Ammon's horn (tissue), 1 donor: ENCODE measurements around the gene CHGA.

Source experiments
- DNase-seq: peaks from one replicate; pipeline ENCODE4 v3.0.0-alpha.2; 2016; ENCODE audit warnings: low spot score

Gene CHGA

DNA sequence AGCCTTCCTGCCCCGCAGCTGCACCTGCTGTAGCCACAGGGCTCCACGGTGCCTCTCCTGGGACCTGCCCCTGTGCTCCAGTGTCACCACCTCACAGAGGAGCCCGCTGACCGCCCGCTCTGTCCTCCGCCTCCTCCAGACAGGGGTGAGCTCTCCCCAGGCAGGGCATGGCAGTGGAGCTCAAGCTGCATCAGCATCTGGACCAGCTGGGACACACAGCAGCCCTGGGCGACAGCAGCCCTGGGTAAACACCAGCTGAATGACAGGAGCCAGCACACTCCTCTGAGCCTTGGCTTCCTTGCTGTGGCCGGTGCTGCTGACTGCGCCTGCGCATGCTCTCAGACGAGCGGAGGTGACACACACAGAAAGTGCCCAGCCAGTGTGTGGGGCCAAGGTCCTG is 22.0 kb downstream of the CHGA start:
- DNase-seq, result no peak

DNA sequence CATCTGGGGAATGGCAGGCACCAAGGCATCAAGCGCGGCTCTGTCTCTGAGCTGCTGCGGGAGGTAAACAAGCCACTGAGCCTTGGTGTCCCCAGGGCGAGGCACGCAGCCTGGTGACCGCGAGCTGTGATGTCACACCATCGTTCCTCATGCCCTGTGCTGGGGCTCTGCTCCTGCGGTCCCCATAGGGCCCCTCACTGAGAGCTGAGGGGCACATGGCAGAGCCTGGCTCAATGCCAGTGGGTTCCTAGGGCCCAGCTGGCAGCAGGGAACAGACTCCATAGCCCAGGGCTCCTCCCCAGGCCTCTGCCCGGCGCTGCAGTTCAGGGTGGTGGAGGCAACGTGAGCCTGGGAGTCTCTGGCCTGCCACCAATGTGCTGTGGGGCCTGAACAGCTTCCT is 22.6 kb downstream of the CHGA start:
- no peak for DNase-seq

DNA sequence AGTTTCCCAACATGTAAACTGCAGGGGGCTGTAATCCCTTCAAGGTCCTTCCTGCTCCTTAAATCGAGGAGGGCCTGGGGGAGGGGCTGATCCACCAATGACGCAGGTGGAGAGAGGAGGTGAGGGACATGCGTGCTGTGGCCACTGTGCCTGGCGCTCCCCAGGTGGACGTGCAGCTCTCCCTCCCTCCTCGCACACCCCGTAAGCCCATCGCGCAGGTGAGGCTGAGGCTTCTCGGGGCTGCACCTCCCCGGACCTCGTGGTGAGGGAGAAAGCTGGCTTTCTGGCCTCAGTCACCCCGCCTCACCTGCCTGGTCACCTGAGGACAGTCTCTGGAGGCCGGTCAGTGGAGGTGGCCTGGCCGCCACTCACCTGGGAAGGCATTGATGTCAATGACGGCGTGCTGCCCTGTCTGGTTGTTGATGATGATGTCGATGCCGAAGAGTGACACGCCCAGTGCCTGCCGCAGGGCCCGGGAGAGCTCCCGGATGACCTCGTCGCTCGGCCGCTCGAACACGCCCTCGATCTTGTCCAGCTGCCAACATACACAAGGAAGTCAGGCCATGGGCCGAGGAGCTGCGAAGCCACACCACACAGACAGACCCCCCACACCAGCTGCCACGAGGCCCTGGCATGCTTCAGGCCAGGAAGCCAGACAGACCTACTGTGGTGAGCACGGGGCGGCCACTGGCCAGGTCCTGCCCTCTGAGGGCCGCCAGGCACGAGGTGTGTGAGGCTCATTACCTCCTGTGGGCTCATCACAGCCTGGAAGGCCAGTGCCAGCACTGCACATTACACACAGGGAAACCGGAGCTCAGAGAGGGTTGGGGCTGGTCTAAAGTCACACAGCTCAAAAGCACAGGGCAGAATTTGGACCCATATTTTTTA is 23.3 kb downstream of the CHGA start:
- no peak for DNase-seq

DNA sequence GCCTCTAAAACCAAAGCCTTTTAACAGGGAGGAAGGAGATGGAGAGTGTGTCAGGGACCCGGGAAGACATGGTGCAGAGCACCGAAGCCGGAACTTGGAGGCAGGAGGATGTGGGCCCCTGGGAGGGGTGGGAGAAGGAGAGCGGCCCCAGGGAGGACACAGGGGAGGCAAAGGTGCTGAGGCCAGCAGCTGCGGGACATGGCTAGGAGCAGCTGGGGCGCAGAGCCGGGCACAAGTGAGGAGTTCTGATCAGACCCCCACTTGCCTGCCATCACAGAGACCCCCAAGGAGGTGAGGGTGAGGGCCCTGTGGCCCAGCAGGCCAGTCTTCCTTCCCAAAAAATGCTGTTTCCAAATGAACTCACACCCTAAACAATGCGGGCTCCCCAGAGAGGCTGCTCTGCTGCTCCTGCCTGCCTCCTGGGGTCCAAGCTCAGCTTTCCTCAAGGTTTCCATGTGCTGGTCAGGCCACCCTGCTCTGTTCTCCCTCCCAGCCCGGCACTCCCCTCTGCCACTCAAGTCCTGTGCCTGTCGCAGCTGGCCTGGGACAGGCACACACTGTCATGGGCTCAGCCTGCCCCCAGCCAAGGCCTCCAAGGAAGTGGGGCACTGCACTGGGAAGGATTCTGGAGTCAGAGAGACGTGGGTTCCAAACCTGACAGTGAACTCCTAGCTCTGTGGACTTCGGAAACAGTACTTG is 24.0 kb downstream of the CHGA start:
- no peak for DNase-seq

DNA sequence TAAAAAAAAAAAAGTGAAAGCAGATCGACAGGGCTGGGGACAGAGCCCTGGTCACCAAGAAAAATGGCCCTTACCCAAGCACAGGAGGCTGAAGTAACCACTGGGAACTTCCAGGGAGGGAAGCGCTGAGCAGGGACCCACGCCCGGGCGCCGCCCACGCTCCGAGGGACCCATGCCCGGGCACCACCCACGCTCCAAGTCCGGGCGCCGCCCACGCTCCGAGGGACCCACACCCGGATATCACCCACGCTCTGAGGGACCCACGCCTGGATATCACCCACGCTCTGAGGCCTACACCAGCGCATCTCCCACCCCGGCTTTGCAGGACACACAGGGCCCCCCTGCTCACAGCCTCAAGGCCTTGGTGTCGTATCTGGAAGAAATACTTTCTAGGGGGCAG is 25.7 kb downstream of the CHGA start:
- no peak for DNase-seq

DNA sequence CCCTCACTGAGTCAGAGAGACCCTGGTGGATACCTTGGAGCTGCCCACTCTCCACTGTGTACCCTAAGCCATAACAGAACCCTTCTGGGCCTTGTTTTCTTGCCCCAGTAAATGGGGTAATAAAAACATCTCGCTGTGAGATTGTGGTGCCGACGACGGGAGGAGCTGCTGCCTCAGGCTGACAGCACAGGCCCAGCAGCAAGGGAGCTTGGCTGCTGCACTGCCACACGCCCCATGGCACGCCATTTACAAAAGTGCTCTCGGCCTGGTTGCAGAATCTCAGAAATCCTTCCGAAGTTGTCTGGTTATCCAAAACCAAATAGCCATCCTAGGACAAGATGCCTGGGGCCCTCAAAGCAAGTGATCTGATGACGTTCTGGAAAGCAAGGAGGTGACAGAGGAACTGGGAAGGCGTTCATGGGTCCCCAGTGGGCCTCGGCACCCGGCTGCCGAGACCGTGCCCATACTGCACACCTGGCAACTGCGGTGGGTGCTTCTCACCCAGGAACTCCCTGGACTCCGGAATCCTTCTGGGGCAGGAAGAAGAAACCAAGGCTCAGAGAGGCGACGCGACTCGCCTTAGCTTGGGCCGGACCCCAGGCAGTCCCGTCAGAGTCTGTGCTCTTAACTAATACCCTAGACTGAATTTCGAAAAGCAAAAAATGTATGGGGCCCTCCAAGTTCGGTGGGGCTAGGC is 26.7 kb downstream of the CHGA start:
- no peak for DNase-seq

DNA sequence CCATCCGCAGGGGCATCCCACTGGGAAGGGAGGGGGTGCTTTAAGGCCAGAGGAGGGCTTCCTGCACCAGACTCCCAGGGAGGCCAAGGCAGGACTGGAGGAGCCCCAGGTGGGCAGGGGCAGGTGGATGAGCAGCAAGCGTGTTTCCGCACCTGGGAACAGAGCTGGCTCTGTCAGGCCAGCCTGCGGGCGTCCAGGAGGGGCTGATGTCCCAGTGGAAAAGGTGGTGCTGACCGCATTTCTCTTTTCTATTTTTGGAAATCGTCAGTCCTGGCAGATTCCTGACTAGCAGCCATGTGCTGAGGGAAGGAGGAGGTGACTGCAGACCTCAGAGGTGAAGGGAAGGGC is 27.2 kb downstream of the CHGA start:
- DNase-seq, result no peak

DNA sequence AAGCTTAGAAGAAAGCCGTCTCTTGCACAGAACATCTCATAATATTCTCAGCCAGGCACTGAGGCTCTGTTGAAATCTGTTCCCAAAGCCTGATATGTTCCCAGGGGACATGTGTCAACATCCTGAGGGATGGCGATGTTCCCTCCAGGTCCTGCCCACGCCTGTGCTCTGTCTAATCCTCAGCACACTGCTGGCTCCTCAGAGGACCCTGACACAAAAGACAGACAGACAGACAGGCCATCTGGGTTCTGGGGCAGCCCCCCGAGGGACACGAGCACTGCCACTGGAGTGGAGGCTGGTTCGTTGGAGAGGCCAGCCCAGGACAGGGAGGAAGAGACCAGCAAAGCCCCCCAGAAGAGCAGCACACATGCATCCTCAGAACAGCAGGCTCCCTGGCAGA is 27.8 kb downstream of the CHGA start:
- DNase-seq, result peak; percentile 36

DNA sequence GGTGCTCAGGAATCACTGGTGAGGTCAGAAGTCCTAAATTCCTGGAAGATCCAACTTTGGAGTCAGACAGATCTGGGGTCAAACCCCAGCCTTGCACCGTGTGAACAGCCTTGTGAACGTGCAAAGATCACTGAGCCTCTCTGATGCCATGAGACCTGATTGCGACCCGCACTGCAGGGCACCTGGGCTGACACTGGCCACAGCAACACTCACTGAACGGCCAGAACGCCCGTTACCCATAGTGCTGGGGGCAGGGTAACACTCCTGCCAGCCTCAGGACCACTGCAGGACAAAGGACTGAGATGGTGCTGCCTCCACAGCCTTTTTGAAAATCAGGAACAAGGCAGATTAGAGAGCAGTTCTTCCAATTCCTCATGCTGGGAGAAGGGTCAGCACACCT is 28.3 kb downstream of the CHGA start:
- no peak for DNase-seq

DNA sequence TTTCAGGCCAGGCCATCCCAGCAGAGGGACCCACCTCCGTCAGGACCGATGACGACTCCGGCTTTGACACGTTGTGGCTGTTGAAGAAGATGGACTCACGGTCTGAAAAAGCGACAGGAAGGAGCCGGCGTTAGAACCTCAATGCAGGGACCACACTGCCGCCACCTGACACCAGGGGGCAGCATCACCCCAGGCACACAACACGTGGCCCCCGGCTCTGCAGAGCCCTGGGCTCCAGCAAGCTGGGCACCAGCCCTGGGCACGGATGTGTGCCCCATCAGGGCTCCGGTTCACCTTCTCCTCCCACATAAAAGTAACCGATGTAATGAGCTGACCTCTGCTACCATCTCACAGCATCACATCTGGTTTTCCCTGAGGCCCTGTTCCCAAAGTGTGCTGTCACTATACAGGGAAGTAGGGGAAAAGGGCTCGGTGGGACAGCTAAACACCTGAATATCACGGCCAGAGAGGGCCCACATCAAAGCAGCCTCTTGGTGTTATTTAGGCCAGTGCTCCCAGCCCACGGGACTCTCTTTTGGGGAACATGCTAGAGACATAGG is 29.0 kb downstream of the CHGA start:
- peak; percentile 93 for DNase-seq

DNA sequence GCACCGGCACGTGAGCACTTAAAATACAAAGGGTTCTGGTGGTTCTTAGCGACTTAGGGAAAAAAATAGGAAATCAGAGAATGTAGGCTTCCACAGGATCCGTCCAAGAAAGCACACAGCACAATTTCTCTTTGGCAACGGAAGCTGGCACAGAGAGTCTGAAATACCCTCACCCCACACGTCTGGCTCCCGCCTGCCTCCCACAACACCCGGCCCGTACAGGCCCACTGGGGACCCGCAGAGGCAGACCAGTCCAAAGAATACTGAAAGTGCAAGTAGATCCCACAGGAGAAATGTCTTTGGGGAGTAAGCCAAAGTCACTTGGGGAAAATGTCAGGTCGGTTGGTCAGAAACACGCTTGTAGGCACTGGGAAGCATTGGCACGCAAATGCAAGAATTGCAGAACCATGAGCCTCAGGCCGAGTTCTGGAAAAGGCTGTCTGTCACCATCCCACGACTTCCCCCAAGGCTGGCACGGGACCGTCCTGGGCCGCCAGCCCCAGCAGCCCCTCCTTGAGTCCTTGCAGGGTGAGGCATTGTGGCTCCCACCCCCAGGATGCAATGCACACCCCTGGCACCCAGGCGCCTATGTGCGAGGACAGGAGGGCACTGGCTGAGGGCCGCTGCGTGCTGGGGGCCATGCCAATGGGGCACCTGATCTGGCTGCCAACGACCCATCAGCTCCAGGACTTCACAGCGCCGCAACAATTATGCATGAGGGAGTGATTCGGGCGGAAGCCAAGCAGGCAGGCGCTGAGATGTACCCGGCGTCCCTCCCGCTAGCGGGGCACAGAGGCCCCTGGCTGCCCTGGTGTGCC is 29.7 kb downstream of the CHGA start:
- DNase-seq, result peak; percentile 57

DNA sequence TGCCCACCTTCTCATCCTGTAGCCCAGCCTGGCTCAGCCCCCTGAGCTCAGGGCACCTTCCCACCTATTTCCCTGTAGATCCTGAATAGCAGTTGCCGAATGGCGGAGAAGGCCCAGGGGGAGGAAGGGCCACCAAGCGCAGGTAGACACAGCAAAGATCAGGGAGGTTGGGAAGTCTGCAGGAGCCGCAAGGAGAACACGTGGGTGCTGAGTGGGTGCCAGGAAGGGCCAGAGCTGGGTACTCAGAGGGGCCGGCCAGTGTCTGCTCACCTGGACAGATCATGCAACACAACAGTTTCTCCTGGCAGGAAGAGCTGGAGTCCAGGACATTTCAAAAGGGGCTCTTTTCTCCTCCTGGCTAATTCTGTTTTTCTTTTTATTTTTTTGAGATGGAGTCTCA is 30.6 kb downstream of the CHGA start:
- DNase-seq, result no peak

DNA sequence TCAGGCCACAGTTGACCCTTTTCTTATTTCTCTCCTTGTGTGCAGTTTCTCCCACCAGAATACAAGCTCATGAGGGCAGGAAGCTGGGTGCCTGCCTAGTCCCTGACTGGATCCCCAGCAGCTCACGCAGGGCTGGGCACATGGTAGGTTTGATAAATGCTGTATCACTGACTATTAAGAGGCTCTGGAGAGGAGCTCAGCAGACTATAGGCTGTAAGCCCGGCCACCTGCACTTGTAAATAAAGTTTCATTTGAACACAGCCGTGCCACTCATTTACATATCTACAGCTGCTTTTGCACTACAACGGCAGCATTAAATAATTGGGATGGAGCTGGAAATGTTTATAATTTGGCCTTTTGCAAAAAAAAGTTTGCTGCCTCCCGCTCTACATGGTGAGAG is 32.0 kb downstream of the CHGA start:
- DNase-seq, result no peak

DNA sequence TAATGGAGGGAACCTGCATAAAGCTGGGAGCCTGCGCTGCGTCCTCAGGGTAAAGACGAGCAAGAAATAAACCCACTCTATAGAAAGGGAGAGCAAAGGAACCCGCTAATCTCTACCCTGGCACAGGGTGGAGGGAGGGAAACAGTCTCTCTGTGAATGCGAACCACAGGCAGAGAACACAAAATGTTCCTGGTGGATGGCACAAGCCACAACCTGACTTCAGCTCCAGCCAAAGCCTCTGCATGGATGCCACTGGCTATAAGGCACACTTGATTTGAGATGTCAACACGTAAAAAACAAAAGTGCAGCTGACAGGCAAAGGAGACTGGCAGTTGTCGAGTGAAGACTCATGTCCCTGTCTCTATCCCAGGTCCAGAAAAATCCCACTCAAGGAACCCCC is 32.4 kb downstream of the CHGA start:
- DNase-seq, result no peak

DNA sequence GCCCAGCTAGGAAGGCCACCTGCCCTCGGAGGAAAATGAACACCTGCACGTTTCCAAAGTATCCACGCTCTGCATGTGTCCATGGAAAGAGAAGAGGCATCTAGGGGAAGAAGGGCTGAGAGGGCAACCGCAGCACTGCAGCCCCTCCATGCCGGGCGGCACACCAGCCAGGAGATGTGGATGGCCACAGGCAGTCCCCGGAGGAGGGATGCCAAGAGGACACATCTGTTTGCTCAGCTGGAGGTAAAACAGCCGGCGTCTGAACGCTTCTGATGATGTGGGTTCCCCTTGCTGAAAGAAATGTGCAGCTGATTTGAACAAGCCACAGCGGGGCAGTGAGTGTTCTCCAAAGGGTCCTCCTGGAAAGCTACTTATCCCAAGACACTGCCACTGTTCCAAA is 34.0 kb downstream of the CHGA start:
- no peak for DNase-seq

DNA sequence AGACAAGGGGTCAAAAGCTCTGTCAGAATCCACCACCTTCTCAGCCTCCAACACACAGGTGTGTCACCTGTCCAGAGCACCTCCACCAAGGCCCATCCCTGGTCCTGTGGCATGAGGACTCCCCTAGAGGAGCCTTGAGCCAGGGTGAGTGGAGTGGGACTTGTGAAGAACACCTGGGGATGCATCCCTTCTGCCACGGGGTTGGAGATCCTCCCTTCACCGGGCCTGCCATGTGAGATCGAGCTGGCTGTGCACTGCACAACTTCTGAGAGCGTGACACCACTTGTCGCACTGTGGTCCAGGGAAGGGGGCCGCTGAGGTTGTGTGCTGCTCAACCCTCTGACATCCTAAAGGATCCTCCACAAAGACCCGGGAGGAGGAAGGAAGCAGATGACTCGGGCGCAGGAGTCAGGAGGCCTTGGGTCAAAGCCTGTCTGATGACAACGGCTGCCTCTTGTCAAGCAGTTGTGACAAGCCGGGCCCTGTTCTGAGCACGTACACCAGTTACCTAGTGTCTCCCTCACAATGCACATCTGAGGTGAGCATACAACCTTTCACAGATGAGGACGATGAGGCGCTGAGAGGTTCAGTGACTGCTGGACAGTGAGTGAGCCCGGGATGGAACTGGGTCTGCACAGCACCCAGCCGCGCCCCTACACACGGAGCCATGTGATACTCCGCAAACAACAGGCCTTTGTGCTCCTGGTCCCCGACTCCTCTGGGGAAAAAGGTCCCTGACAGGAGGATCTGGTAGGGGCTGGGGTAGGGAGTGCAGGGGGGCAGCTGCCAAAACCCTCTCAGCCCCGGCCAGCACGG is 35.6 kb downstream of the CHGA start:
- peak; percentile 91 for DNase-seq

DNA sequence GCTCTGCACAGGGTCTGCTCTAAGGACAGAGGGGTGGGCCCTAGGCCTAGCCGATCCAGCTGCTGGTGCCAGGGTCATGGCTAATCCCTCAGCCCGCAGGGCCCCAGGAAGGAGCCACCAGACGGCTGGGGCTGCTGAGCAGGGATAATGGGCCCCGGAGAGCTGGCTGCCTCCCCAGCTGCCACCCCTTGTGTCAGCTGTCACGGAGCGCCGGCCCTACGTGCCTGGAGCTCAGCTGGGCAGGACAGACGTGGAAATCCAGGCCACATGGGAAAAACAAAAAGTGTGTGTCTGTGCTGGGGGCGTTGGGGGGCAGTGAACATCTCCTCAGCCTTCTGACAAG is 36.2 kb downstream of the CHGA start:
- DNase-seq, result peak; percentile 85

DNA sequence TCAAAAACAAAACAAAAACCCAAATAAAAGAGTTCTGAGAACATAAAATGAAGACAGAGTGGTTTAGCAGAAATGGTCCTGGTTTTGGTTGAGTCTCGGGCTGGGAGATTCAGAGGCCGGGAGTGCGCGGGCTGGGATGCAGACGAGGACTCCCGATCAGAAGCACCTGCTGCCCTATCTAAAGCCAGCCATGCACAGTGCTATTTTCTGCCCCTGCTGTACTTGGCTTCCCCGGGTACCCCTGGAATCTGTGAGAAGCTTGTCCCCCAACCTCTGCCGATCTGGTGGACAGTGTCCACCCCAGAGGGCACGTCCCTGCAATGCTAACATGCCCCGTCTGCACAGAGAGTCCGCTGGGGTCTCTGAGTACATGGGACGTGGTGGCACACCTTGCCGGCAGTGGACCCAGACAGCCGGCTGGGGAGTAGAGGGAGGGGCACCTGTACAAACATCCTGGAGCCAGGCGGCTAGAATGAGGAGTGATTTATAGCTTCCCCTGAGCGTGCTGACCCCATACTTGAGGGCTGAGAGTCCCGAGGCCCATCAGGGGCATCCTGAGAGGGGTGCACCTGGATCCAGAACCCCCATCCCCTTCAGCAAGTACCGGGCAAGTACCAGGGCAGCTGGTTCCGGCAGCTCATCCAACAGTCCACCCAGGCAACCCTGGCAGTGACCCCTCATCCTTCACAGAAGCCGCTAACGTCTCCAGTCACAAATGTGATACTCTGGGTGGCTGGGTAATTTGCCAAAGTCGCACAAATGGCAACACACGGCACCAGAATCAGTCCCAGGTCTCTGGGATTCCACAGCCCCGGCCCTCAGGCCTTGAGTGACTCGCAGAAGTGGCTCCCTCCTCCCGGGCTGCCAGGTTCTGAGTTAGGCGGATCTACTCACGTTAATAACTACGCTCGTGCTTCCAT is 37.1 kb downstream of the CHGA start:
- no peak for DNase-seq

DNA sequence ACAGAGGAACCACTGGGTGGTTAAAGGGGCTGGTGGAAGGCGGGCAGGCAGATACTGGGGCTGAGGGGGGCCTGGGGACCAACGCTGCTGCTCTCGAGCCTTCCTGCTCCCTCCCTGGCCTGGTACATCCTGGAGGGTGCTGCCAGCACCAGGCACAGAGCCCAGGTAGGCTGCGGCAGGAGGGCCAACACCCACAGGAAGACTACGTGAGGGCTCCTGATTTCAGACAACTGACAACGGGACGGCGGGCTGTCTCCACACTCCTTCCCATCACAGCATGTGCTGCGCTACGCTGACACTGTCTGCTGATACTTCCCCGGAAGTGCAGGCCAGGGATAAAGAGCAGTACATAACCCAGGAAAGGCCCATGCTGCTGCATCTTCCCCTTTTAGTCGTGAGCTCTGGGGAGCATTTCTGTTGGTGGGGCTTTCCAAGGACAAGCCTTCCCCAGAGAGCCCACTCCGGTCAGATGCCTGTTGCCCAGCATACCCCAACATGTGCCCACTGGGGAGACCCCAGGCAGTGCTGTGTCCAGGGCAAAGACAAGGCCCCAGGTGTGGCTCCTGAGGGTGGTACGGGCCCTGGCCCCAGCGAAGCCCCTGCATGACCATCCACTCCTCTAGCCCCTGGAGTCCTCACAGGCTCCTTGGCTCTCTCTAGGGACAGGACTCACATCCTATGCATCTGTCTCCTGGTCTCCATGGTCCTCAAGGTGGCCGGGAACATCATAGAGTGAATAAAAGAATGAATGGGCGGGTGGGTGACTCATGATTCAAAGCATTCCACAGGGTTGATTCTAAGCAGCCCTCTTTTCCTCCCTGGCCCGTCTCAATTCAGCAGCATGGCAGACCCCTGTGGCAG is 38.0 kb downstream of the CHGA start:
- no peak for DNase-seq
